Activated CD8-positive, alpha-beta memory T cell treated with anti-CD3 and anti-CD28 coated beads for 24 hours (primary cell): ENCODE results near the gene ZNF609.

Experiments
- DNase-seq: peaks from one replicate; pipeline ENCODE4 v3.0.0-alpha.2; 2020

ZNF609 gene

DNA sequence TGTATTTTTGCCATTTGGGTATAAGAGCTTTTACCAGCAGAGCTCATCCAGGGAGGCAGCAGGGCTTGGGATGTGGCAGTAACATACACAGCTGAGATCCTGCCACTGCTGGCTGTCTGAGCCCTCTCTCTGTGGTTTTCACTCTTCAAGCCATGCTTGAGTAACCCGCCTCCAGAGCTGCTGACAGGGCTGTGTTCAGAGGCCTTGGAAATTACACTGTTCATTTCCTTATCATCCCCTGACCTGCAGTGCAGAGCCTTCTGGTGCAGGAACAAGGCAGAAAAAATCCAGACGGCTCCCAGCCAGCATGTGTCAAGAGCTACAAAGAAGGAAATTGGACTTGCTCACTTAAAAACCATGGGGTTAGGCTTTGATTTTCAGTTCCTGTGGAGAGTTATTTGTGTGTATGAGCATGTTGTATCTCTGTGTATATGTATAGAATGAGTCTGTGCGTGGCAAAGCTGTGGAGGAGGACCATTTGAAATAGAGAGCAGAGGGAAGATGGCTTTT, 47.0 kb downstream of the ZNF609 start:
- peak; percentile 70 for DNase-seq

GRCh38 chr15:64507845-64508244, 47.5 kb downstream of the ZNF609 start:
- DNase-seq = no peak

DNA sequence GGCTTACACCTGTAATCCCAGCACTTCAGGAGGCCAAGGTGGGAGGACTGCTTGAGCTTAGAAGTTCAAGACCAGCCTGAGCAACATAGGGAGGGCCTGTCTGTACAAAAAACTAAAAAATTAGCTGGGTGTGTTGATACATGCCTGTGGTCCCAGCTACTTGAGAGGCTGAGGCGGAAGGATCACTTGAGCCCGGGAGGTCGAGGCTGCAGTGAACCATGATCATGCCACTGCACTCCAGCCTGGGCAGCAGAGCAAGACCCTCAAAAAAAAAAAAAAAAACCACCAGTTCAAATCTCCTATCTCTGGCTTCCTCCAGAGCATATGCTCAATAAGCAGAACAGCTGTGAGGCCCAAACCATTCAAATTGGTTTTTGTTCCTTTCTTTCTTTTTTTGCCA, 53.4 kb downstream of the ZNF609 start:
- DNase-seq = no peak

DNA sequence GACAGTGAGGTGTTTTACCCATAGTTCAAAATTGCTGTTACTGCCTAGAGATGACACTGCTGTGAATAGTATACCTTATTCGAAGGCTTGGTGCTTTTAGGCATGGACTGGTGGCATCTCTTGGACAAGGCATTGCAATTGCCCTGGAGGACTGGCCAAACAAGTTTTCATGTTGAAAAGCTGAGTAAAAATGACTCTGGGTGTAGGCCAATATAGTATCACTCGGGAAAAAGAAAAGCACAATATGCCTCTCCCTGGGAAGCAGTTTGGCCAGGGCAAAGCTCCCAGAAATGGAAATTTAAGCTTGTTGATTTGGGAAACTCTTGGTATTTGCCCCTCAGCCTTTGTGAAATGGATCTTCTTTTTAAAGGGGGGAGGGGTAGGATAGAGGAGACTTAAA, 54.8 kb downstream of the ZNF609 start:
- DNase-seq = no peak

DNA sequence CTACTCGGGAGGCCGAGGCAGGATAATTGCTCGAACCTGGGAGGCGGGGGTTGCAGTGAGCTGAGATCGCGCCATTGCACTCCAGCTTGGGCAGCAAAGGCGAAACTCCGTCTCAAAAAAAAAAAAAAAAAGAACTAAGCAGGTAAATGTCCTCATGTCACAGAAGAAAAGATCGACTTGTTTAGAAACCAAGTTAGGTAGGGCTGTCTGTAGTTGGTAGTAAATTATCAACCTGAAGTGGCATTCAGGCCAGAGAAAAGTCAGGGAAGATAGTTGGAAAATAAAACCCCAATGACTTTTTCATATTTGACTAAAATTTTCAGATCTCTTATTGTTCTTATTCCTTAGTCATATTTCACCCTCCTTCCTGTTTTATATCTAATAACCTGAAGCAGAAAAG, 55.4 kb downstream of the ZNF609 start:
- DNase-seq = no peak

DNA sequence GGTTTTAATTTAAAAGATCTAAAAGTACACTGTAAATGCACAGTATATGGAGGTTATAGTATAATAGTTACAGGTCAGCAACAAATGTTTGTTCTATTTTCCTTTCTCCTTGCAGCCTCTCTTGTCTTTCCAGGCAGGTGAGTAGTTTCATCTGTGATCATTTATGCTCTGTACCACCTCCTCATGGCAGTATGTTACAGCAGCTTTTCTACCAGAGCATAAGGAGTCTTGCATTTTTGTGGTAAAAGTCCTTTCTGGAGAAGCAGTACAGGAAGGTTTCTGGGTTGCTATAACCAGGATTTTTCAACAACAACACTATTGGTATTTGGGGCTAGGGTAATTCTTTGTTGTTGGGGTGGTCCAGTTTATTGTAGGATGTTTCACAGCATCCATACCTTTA, 59.5 kb downstream of the ZNF609 start:
- no peak for DNase-seq

DNA sequence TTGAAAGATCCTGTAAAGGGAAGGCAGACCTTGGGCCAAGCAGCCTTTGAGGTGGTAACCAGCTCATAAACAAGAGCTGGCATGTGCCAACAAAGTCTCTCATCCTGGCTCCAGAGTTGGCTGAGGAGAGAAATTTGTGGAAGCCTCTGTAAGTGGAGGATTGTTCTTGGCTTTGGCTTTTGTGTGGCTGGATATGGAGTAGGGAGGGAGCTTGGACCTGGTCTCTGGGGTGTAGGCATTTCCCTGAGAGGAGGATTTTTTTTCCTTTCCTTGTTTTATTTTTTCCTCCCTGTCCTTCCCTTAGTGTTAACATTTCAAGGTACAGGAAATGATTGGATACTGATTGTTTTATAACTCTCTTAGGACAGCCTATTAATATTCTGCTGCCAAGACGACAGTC, 60.8 kb downstream of the ZNF609 start:
- DNase-seq = no peak

- no peak for DNase-seq
Measured at GRCh38 chr15:64521726-64522164, 61.4 kb downstream of the ZNF609 start.

DNA sequence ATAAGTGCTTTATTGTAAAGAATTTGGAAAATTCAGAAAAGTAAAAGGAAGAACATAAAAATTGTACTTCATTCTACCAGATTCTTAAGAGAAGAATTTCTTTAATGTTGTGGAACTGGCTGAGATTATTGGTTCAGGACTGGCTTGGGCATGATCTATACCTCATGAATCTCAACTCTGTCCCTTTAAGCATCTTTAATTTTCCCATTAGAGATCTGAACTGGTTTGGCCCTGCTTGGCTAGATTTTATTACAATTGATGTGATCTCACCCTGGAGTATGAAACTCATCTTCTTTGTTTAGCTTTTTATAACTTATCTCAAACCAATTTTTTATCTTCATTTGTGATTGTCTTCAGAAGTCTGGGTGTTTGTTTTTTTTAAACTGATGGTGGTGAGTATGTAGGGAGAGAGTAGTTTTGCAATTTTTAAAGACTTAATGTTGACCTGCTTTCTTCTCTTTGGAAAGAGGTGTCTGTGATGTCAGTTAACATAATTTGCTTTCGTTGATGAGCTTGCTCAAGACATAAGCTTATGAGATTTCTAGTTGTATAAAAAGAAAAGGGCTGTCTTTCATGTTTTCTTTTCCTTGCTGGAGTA, 61.9 kb downstream of the ZNF609 start:
- no peak for DNase-seq

DNA sequence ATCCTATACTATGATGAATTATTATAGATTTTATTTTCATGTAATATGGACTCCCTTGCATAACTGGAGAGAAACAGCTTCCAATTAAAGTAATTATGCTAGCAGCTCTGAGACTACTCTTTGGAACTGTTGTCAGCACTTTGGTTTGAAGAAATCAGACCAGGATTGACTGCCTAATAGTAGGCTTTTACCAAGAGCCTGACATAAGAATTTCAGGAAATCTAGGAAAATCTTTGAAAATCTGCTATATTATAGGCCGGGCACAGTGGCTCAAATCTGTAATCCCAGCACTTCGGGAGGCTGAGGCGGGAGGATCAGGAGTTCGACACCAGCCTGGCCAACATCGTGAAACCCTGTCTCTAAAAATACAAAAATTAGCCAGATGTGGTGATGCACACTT, 62.9 kb downstream of the ZNF609 start:
- DNase-seq = no peak

GRCh38 chr15:64524778-64525177, 64.4 kb downstream of the ZNF609 start:
- DNase-seq = no peak

- no peak for DNase-seq
Measured at GRCh38 chr15:64525828-64526530, 65.6 kb downstream of the ZNF609 start.

GRCh38 chr15:64527263-64527984, 67.0 kb downstream of the ZNF609 start:
- no peak for DNase-seq

GRCh38 chr15:64528871-64529270, 68.5 kb downstream of the ZNF609 start:
- no peak for DNase-seq

DNA sequence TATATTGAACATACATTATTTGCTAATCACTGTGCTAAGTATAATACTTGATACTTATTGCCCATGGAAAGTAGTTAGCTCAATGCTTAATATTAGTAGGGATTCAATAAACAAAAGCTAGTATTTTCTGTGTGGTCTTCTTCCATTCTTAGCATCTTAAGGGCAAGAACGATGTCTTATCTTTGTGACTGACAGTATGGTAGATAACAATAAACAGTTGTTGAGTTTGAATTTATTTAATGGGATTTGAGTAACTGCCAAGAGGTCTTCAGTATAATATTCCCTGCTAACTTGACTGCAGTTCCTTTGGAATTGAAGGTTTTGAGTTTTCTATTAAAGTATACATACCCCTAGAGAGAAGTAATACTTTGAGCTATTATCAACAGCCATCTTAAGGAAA, 70.1 kb downstream of the ZNF609 start:
- DNase-seq = no peak

- no peak for DNase-seq
Measured at GRCh38 chr15:64530918-64531317, 70.5 kb downstream of the ZNF609 start.

DNA sequence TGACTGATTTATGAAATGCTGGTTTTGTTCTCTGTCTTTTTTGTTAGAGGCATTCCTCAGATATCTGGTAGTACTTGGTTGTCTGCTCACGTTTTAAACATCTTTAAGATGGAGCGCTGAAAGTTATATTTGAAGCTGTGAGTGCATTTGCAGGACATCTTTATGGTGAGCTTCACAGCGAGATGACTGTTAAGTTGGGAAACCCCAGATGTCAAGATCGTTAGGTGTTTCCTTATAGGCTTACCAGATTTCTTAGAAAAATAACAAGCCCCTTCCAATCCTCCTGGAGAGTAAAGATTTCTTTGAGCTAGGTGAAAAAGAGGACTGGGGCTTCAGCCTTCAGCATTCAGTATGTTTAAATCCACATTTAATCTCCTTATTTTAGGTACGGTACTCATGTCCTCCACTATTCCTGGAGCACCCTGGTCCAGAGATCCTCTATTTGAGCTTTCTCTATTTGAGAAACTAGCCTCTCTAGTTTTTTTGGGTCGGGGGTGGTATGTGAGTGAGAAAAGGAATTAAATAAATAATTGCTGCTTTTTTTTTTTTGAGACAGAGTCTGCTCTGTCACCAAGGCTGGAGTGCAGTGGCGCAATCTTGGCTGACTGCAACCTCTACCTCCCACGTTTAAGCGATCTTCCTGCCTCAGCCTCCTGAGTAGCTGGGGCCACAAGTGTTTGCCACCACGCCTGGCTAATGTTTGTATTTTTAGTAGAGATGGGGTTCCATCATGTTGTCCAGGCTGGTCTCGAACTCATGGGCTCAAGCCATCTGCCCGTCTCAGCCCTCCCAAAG, 72.3 kb downstream of the ZNF609 start:
- no peak for DNase-seq

DNA sequence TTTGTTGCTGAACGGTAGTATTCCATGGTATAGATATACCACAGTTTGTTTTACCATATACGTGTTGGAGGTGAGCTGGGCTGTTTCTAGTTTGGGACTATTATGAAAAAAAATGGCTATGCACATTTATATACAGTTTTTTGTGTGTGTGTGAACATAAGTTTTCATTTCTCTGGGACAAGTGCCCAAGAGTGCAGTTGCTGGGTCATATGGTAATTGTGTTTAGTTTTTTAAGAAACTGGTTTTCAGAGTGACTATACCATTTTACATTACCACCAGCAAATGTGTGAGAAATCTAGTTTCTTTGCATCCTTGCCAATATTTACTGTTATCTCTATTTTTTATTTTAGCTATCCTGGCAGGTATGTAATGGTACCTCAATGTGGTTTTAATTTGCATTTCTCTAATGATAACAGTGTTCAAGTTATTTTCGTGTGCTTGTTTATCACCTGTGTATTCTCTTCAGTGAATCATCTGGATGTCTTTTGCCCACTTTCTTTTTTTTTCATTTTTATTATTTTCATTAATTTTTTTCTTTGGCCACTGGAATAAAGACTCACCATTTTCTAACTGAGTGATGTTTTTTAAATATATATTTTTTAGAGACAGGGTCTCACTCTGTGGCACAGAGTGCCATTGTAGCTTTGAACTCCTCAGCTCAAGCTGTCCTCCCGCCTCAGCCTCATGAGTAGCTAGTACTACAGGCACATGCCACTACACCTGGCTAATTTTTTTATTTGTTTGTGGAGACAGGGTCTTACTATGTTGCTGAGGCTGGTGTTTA, 75.3 kb downstream of the ZNF609 start:
- DNase-seq = no peak

DNA sequence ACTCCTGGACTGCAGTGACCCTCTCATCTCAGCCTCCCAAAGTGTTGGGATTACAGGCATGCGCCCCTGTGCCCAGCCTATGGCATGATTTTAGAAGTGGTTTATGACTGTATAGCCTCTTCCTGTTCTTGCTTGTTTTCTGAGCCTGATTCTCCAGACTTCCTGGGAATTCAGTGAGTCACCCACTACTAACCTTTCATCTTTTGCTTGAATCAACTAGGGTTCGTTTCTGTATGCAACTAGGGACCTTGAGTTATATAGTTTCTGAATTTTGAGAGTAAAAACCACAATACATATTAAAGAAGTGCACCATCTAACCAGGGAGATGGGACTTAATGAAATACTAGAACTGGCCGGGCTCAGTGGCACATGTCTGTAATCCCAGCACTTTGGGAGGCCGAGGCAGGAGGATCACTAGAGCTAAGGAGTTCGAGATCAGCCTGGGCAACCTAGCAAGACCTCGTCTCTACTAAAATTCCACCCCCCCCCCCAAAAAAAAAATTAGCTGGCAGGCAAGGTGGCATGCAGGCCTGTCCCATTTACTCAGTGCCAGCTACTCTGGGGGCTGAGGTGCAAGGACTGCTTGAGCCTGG, 76.0 kb downstream of the ZNF609 start:
- peak; percentile 68 for DNase-seq

DNA sequence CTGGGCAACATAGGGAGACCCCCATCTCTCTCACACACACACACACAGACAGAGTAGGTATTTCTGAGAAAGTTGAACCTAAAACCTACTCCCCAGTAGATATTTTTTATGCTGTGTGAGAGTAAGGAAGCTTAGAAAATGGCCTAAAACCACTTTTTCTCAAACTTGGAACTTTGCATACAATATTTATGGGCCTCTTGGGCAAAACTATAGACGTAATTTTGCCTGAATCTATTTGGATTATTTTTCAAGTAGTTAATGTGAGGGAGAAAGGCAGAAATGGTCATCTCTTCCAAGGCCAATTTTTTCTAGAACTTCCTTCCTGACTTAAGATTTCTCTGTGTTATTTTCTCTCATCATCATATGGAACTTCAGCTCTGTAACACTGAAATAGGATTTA, 81.7 kb downstream of the ZNF609 start:
- no peak for DNase-seq

DNA sequence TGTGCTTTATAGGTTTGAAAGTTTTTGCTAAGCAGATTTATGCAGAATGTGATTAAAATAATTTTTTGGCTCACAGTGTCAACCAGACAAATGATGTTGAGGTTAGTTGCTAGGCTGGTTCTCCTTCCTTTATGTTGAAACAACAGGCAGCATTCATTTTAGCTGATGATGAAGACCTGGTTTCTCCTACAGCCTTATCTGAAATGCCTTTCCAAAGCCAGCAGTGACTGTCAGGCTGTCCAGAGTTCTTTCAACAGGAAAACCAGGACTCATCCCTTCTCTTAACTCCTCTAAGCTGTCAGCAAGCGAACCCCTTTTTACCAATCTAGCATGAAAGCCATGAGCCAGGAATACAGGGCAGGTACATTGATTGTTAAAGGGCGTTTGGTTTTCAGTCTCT, 84.1 kb downstream of the ZNF609 start:
- DNase-seq = no peak

DNA sequence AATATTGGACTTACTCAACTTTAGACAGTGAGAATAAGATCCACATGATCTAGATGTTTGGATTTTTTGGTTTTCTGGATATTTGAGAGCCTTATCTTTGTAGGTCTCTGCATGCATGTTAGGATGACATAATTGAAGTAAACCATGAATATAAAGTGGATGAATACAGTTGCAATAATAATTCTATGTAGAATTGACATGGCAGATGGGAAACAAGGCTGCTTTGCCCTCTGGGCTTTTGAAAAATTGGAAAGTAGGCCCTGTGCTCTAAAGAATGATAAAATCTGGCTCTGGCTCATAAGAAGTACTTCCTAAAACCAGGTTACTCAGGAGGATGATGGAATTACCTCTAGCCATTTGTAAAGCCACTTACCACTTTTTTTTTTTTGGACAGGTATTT, 86.9 kb downstream of the ZNF609 start:
- no peak for DNase-seq
